GM12801 (cell line): ENCODE results near the gene FAM25A.

ENCODE experiments used
- CTCF ChIP-seq: IDR thresholded peaks from one replicate; pipeline ENCODE4 v1.5.1; 2011; ENCODE audit warnings: control low read depth; ENCODE audit not compliant: insufficient read length; ENCODE audit errors: extremely low read depth

FAM25A gene

DNA sequence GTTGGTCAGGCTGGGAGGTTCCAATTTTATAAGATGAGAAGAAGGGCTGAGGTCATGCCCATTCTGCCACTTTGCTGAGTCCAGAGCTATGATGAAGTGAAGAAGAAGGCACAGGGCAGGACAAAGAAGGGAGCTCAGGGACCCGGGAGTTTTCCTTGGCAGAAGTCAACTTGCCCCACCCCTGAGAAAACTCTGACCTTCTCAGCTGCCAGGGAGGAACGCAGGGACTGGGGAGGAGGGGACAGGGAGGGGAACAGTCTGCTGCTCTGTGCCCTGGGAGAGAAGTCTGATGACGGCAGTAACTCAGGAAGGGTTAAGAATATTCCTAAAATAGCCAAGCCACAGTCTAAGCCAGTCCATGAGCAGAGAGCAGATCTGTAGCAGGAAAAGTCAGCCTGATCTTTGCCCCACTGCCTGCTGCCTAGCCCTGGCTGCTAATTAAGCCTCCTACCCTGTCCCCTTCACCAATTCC lies 40.1 kb upstream of the FAM25A start:
- TF ChIP-seq CTCF: no peak

DNA sequence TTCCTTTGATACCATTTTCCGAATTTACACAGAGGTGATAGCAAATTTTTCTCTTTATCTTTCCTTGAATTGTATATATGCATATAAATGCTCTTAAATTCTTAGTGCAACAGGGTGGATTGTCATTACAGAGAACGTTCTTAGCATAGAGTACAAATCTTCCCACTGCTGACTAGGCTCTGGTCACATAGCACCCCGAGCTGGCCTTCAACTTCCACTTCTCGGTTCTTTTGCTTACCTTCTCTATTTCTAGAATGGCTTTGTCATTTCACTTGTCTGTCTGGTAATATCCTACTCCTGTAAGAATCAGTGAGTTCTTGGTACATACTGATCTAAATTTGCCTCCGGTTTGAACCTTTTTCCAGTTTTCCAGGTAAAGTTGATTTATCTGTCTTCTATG lies 38.4 kb upstream of the FAM25A start:
- TF ChIP-seq CTCF: no peak

DNA sequence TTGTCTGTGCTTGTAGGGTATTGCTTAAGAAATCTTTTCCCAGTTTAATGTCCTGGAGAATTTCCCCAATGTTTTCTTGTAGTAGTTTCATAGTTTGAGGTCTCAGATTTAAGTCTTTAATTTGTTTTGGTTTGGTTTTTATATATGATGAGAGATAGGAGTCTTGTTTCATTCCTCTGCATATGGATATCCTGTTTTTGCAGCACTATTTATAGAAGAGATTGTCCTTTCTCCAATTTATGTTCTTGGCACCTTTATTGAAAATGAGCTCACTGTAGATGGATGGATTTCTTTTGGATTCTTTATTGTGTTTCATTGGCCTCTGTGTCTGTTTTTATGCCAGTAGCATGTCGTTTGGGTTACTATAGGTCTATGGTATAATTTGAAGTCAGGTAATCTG lies 31.6 kb upstream of the FAM25A start:
- TF ChIP-seq CTCF: no peak

- no peak for TF ChIP-seq CTCF
These were observed 27.6 kb upstream of the FAM25A start for GRCh38 chr10:86992456-86992855.

DNA sequence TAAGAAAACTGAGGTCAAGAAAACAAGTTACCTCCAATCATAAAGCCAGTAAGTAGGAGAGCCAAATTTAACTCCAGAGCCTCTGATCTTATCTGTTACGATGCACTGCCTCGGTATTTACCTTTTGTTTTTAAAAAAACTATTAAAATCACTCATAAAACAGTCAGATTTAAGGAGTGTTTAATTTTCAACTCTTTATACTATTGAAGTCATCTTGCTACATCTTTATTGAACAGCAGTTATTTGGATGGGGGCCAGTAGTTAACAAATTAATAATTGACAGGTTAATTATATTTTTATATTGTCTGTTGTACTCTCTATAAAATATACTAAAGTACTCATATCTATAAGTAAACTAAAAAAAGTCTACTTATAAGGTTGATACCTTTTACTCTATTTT lies 27.2 kb upstream of the FAM25A start:
- no peak for TF ChIP-seq CTCF

GRCh38 chr10:87000491-87000890 lies 19.6 kb upstream of the FAM25A start:
- no peak for TF ChIP-seq CTCF

GRCh38 chr10:87030912-87031635 lies 11.0 kb downstream of the FAM25A start:
- TF ChIP-seq CTCF: no peak
